Coronary artery (tissue), 2 donors: Measurements from ENCODE around the gene NFYB.

Source experiments
- DNase-seq: peaks from one replicate; pipeline ENCODE4 v3.0.0-alpha.2; 2017; ENCODE audit warnings: low spot score
- H3K27ac ChIP-seq, 2 donors: fragments of 200-600 bp; sonication (generic); one replicate each; pipeline ENCODE4 v1.5.1; 2016 to 2019
- H3K4me3 ChIP-seq: fragments of 200-600 bp; sonication (generic); 2 replicates; pipeline ENCODE4 v1.5.1; 2016; ENCODE audit warnings: mild to moderate bottlenecking, moderate library complexity
- CTCF ChIP-seq: fragments of 200-600 bp; sonication (generic); IDR thresholded peaks from one replicate; pipeline ENCODE4 v1.5.1; 2019; ENCODE audit warnings: antibody characterized with exemption

Gene NFYB

GRCh38 chr12:104097954-104098353, 40.1 kb downstream of the NFYB start:
- no peak for DNase-seq
- H3K4me3 ChIP-seq: no peak overlapping the region
- no peak for TF ChIP-seq CTCF
- no peak overlapping the region for H3K27ac ChIP-seq

- no peak for DNase-seq
- Histone ChIP-seq H3K27ac (no peak overlapping the region), H3K4me3 (no peak overlapping the region)
- TF ChIP-seq CTCF: no peak
These were observed 42.7 kb downstream of the NFYB start for GRCh38 chr12:104095289-104095688.

- no peak for TF ChIP-seq CTCF
- no peak overlapping the region for H3K27ac ChIP-seq
- no peak for DNase-seq
These were observed 43.7 kb downstream of the NFYB start for GRCh38 chr12:104094284-104094683.

GRCh38 chr12:104091136-104091535, 46.9 kb downstream of the NFYB start:
- no peak for TF ChIP-seq CTCF
- H3K4me3 ChIP-seq: no peak overlapping the region

More at GRCh38 chr12:104094284-104094683, 43.7 kb downstream of the NFYB start:
- no peak overlapping the region for H3K4me3 ChIP-seq

GRCh38 chr12:104090685-104091084, 47.3 kb downstream of the NFYB start:
- no peak for DNase-seq
- no peak overlapping the region for H3K4me3 ChIP-seq
- H3K27ac ChIP-seq: no peak overlapping the region
- TF ChIP-seq CTCF: no peak

More at GRCh38 chr12:104091136-104091535, 46.9 kb downstream of the NFYB start:
- DNase-seq: no peak
- H3K27ac ChIP-seq: no peak overlapping the region

GRCh38 chr12:104083769-104084475, 54.1 kb downstream of the NFYB start:
- TF ChIP-seq CTCF: no peak
- no peak overlapping the region for H3K27ac ChIP-seq
- no peak for DNase-seq
- no peak overlapping the region for H3K4me3 ChIP-seq

- no peak for TF ChIP-seq CTCF
- Histone ChIP-seq H3K4me3 (no peak overlapping the region), H3K27ac (no peak overlapping the region)
- DNase-seq: no peak
These were observed 57.2 kb downstream of the NFYB start for GRCh38 chr12:104080764-104081163.
